ENCODE data around the gene FAU. TPM values are rescaled to one million over a fixed set of nuclear protein-coding genes. Genes with fewer than 3 reads are reported as not detected.
A peak's percentile ranks its signal among the peaks of the same experiment; 100 is the strongest.

The FAU gene
- total RNA-seq, 1 donor from 2014 or later = 1,048 TPM

GRCh38 chr11:65132238-65132987, 10.5 kb upstream of the FAU start:
- intact Hi-C loops (cut with micrococcal nuclease) = no loop called here
- H3K36me3 Mint-ChIP-seq (ENCODE audit: low read depth) = peaks cover 29% of the 10 kb centered on the region
- H3K27me3 Mint-ChIP-seq = no peaks in the 10 kb centered on the region
- H3K4me1 Mint-ChIP-seq = peaks cover 31% of the 10 kb centered on the region
- DNase-seq = no peak
- no peaks in the 10 kb centered on the region for H3K9me3 Mint-ChIP-seq
- H3K27ac Mint-ChIP-seq = peak overlapping the region; percentile 97
- peak overlapping the region; percentile 92 for H3K4me3 Mint-ChIP-seq

- DNase-seq = no peak
- Mint-ChIP-seq H3K9me3 (no peaks in the 10 kb centered on the region), H3K36me3 (ENCODE audit: low read depth) (peaks cover 33% of the 10 kb centered on the region), H3K27ac (no peak overlapping the region), H3K27me3 (no peaks in the 10 kb centered on the region), H3K4me3 (peak overlapping the region; percentile 12), H3K4me1 (peaks cover 31% of the 10 kb centered on the region)
- intact Hi-C loops (cut with micrococcal nuclease) = no loop called here
Measured at GRCh38 chr11:65131895-65132237, 9.9 kb upstream of the FAU start.

- Mint-ChIP-seq H3K36me3 (ENCODE audit: low read depth) (peaks cover 37% of the 10 kb centered on the region), H3K27me3 (no peaks in the 10 kb centered on the region), H3K9me3 (no peaks in the 10 kb centered on the region), H3K27ac (no peak overlapping the region), H3K4me3 (no peak overlapping the region), H3K4me1 (peaks cover 29% of the 10 kb centered on the region)
- intact Hi-C loops (cut with micrococcal nuclease) = no loop called here
- peak; percentile 55 for DNase-seq
Measured at GRCh38 chr11:65131417-65131776, 9.5 kb upstream of the FAU start.

- H3K36me3 Mint-ChIP-seq (ENCODE audit: low read depth) = peaks cover 39% of the 10 kb centered on the region
Measured at GRCh38 chr11:65130631-65131416, 8.9 kb upstream of the FAU start.

GRCh38 chr11:65129649-65130441, 7.9 kb upstream of the FAU start:
- H3K27ac Mint-ChIP-seq = no peak overlapping the region
- H3K4me1 Mint-ChIP-seq = peaks cover 18% of the 10 kb centered on the region
- no peaks in the 10 kb centered on the region for H3K9me3 Mint-ChIP-seq
- peak; percentile 56 for DNase-seq
- no peaks in the 10 kb centered on the region for H3K27me3 Mint-ChIP-seq
- intact Hi-C loops (cut with micrococcal nuclease) = no loop called here
- H3K36me3 Mint-ChIP-seq (ENCODE audit: low read depth) = peaks cover 46% of the 10 kb centered on the region
- no peak overlapping the region for H3K4me3 Mint-ChIP-seq

More at GRCh38 chr11:65130631-65131416, 8.9 kb upstream of the FAU start:
- H3K27ac Mint-ChIP-seq = no peak overlapping the region
- peak; percentile 55 for DNase-seq
- H3K4me3 Mint-ChIP-seq = no peak overlapping the region
- no peaks in the 10 kb centered on the region for H3K9me3 Mint-ChIP-seq
- intact Hi-C loops (cut with micrococcal nuclease) = no loop called here
- no peaks in the 10 kb centered on the region for H3K27me3 Mint-ChIP-seq
- peaks cover 23% of the 10 kb centered on the region for H3K4me1 Mint-ChIP-seq

- intact Hi-C loops (cut with micrococcal nuclease) = no loop called here
- H3K27me3 Mint-ChIP-seq = no peaks in the 10 kb centered on the region
- no peaks in the 10 kb centered on the region for H3K9me3 Mint-ChIP-seq
- DNase-seq = peak; percentile 55
- no peak overlapping the region for H3K4me3 Mint-ChIP-seq
- peaks cover 20% of the 10 kb centered on the region for H3K4me1 Mint-ChIP-seq
- no peak overlapping the region for H3K27ac Mint-ChIP-seq
- H3K36me3 Mint-ChIP-seq (ENCODE audit: low read depth) = peaks cover 52% of the 10 kb centered on the region
Measured at GRCh38 chr11:65128182-65129145, 6.5 kb upstream of the FAU start.

- peaks cover 12% of the 10 kb centered on the region for H3K4me1 Mint-ChIP-seq
- H3K36me3 Mint-ChIP-seq (ENCODE audit: low read depth) = peaks cover 50% of the 10 kb centered on the region
- intact Hi-C loops (cut with micrococcal nuclease) = no loop called here
- H3K4me3 Mint-ChIP-seq = no peak overlapping the region
- H3K9me3 Mint-ChIP-seq = no peaks in the 10 kb centered on the region
- no peak overlapping the region for H3K27ac Mint-ChIP-seq
- H3K27me3 Mint-ChIP-seq = no peaks in the 10 kb centered on the region
- DNase-seq = peak; percentile 58
Measured at GRCh38 chr11:65127473-65128181, 5.7 kb upstream of the FAU start.

GRCh38 chr11:65126624-65127274, 4.8 kb upstream of the FAU start:
- H3K4me3 Mint-ChIP-seq = no peak overlapping the region
- no peak overlapping the region for H3K27ac Mint-ChIP-seq
- H3K36me3 Mint-ChIP-seq (ENCODE audit: low read depth) = peaks cover 54% of the 10 kb centered on the region
- intact Hi-C loops (cut with micrococcal nuclease) = no loop called here
- DNase-seq = peak; percentile 54
- peaks cover 14% of the 10 kb centered on the region for H3K4me1 Mint-ChIP-seq
- H3K27me3 Mint-ChIP-seq = no peaks in the 10 kb centered on the region
- H3K9me3 Mint-ChIP-seq = no peaks in the 10 kb centered on the region

GRCh38 chr11:65125197-65126056, 3.5 kb upstream of the FAU start:
- H3K36me3 Mint-ChIP-seq (ENCODE audit: low read depth) = peaks cover 57% of the 10 kb centered on the region
- H3K9me3 Mint-ChIP-seq = no peaks in the 10 kb centered on the region
- peak; percentile 53 for DNase-seq
- no peak overlapping the region for H3K4me3 Mint-ChIP-seq
- H3K27ac Mint-ChIP-seq = no peak overlapping the region
- peaks cover 19% of the 10 kb centered on the region for H3K4me1 Mint-ChIP-seq
- intact Hi-C loops (cut with micrococcal nuclease) = no loop called here
- no peaks in the 10 kb centered on the region for H3K27me3 Mint-ChIP-seq

GRCh38 chr11:65124480-65125196, 2.7 kb upstream of the FAU start:
- H3K27ac Mint-ChIP-seq = no peak overlapping the region
- intact Hi-C loops (cut with micrococcal nuclease) = no loop called here
- peak; percentile 54 for DNase-seq
- H3K36me3 Mint-ChIP-seq (ENCODE audit: low read depth) = peaks cover 60% of the 10 kb centered on the region
- H3K27me3 Mint-ChIP-seq = no peaks in the 10 kb centered on the region
- peak overlapping the region; percentile 57 for H3K4me3 Mint-ChIP-seq
- H3K4me1 Mint-ChIP-seq = peaks cover 22% of the 10 kb centered on the region
- H3K9me3 Mint-ChIP-seq = no peaks in the 10 kb centered on the region

GRCh38 chr11:65121447-65121864, 478 bp downstream of the FAU start:
- intact Hi-C loops (cut with micrococcal nuclease) = no loop called here
- Mint-ChIP-seq H3K4me1 (peaks cover 37% of the 10 kb centered on the region), H3K4me3 (peak overlapping the region; percentile 100)

More at GRCh38 chr11:65121447-65121864, 478 bp downstream of the FAU start:
- Mint-ChIP-seq H3K36me3 (ENCODE audit: low read depth) (peaks cover 65% of the 10 kb centered on the region), H3K9me3 (no peaks in the 10 kb centered on the region), H3K27me3 (no peaks in the 10 kb centered on the region), H3K27ac (peak overlapping the region; percentile 100)
- peak; percentile 83 for DNase-seq
